Measurements from ENCODE around the gene RNF123.

Gene RNF123

DNA sequence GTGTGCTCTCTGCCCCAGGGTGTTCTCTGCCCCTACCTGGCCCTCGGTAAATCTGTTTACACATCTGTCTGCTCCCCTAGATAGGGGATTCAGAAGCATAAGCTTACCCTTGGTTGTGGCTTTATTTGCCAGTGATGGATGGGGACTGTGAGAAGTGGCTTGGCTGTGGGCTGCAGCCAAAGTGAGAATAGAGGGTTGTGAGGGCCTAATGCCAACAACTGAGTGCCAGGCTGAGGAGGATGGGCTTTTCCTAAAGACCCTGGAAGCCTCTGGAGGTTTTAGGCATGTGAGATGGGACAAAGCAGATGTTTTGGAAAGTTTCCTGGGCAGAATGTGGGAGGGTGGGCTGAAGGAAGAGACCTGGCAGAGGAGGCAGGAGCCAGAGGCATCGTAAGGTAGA lies 30.6 kb upstream of the RNF123 start:
- no peak for DNase-seq (ENCODE audit: low read depth in 2 of 2)

DNA sequence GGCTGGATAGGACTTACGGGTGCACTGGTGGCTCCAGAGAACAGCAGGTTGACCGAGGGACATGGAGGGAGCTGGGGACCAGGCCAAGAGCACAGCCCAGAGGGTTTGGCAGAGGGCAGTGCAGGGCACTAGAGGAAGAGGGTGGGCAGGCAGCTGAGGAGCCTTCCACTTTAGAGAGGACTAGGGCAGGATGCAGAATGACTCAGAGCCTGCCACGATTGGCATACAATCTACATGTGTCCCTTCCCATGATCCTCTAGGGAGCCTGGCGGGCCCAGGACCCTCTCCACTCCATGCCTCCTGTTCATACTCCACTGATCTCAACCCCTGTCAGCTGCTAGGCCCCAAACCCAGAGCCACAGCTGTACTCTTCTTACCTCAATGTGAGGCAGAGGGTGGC lies 29.6 kb upstream of the RNF123 start:
- no peak for DNase-seq (ENCODE audit: low read depth in 2 of 2)

DNA sequence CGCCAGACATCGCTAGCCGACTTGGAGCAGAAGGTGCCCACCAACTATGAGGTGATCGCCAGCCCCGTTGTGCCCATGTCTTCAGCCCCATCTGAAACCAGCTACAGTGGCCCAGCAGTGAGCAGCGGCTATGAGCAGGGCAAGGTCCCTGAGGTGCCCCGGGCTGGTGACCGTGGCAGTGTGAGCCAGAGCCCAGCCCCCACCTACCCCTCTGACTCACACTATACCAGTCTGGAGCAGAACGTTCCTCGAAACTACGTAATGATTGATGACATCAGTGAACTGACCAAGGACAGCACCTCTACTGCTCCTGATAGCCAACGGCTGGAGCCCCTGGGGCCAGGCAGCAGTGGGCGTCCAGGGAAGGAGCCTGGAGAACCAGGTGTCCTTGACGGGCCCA lies 28.1 kb upstream of the RNF123 start:
- no peak for DNase-seq (ENCODE audit: low read depth in 2 of 2)

DNA sequence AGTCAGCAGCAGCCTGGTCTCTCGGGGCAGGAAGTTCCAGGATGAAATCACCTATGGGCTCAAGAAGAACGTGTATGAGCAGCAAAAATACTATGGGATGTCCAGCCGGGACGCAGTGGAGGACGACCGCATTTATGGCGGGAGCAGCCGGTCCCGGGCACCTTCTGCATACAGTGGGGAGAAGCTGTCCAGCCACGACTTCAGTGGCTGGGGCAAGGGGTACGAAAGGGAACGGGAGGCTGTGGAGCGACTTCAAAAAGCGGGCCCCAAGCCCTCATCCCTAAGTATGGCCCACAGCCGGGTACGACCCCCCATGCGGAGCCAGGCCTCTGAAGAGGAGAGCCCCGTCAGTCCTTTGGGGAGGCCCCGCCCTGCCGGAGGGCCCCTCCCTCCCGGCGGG lies 27.3 kb upstream of the RNF123 start:
- no peak for DNase-seq (ENCODE audit: low read depth in 2 of 2)

DNA sequence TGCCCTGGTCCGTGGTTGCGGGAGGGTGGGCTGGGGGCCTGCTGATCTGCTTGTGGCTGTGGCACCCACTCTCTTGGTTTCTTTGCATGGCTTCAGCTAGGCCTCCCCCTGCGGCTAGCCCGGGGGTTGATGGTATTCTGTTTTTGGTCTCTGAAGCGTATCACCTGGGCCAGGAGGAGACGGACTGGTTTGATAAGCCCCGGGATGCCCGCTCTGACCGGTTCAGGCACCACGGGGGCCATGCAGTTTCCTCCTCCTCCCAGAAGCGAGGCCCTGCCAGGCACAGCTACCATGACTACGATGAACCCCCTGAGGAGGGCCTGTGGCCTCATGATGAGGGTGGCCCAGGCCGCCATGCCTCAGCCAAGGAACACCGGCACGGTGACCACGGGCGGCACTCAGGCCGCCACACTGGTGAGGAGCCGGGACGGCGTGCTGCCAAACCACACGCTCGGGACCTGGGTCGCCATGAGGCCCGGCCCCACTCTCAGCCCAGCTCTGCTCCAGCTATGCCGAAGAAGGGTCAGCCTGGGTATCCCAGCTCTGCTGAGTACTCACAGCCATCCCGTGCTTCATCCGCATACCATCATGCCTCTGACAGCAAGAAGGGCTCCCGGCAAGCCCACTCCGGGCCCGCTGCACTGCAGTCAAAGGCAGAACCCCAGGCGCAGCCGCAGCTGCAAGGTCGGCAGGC lies 26.5 kb upstream of the RNF123 start:
- DNase-seq (ENCODE audit: low read depth in 2 of 2): no peak

DNA sequence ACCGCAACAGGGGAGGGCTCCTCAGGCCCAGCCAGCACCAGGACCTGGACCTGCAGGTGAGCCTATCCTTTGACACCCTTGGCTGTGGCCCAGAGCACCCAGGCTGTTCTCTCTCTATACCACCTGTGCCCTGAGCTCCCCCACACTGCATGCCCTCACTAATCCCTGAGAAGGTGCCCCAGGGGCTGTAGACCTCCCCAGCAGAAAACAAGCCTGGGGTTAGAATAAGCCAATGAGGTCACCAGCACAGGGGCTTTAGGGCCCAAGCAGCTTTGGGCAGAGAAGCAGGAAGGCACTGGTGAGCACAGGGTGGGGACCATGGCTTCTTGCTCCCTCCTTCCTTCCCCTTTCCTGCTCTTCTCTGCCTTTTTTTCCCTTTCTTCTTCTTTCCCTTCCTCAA lies 25.5 kb upstream of the RNF123 start:
- no peak for DNase-seq (ENCODE audit: low read depth in 2 of 2)

DNA sequence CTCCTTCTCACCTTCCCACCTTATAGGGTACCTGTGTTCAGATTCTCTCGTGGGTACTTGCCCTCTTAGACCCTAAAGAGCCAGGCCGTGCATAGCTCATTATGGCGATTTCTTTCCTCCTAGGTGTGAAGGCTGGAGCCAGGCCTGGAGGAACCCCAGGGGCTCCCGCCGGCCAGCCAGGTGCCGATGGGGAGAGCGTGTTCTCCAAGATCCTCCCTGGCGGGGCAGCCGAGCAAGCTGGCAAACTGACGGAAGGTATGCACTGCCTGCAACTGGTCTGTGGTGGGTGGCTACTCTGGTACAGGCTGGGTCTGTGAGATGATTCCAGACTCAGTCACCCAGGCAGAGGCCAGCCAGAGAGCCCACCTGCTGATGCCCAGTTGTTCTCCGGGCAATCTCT lies 25.1 kb upstream of the RNF123 start:
- no peak for DNase-seq (ENCODE audit: low read depth in 2 of 2)

DNA sequence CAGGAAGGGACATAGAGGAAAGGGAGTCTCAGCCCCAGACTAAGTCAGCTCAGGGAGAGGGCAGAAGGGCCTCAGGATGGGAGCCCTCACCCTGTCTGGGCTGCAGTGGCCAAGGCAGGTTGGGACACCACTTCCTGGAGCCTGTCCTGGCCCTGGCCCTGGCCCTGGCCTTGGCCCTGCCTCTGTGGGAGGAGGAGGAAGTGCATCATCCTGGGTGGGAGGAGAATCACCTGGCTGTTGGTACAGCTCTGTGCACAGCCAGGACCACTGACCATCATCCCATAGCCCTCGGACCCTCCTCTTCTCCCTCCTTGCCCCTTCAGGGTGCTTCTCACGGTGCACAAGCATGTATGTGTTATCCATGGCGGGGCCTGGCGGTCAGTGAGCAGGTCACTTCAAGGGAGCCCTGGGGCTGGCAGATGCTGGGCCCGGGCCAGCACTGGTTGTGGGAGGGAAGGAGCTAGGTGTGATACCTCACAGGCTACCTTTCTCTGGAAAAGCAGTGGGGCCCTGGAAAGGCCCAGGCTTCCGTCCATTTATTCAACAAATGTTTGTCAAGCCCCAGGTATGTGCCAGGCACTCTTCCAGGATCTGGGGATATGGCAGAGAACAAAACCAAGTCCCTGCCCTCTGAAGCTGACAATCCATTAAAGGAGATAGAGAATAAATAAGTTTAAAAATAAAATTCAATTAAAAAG lies 23.4 kb upstream of the RNF123 start:
- DNase-seq (ENCODE audit: low read depth in 2 of 2): no peak

DNA sequence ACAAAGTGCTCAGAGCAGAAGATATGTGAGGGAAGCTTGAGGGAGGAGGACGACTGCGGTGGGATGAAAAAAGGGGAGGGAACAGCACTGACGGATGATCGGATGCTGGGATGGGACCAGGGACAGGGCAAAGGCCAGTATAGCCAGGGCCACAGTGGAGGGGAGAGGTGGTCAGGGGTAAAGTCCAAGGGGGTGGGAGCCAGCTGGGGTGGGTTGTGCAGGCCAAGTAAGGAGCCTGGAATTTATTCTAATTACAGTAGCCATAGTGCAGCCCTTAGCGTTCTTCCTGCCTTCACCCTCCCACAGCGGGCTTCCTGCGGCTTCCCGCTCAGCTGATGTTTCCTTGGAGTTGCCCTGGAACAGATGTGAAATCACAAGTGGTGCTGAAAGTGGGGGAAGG lies 22.8 kb upstream of the RNF123 start:
- DNase-seq (ENCODE audit: low read depth in 2 of 2): no peak

DNA sequence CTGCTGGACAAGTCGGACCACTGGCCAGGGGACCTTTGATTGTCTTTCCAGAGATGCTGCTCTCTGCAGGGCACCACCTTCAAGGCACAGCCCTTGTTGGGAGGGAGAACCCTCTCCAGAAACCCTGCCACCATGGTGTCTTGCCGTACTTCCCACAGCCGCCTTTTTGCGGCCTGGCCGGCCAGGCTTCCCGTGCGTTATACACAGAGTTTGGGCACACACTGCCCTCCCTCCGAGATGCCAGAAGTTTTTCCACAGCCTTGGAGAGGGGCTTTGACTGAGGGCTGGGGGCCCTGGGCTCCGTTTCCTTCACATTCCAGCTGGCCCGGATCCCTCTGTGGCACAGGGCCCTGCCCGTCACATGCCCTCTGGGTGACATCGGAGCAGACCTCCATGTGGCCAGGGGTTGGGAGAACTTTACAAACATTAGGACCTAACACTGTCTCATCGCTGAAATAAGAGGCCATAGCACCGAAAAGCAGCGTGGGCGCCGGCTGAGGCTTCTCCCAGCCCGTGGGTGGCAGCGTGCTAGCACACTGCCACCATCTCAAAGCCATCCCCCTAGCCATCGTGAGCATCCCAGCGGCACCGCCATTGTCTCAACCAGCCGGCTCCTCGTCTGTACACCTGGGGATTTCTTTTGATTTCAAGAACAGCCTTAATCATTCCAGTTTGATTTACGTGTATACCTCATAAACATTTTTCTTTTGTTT lies 21.5 kb upstream of the RNF123 start:
- no peak for DNase-seq (ENCODE audit: low read depth in 2 of 2)

DNA sequence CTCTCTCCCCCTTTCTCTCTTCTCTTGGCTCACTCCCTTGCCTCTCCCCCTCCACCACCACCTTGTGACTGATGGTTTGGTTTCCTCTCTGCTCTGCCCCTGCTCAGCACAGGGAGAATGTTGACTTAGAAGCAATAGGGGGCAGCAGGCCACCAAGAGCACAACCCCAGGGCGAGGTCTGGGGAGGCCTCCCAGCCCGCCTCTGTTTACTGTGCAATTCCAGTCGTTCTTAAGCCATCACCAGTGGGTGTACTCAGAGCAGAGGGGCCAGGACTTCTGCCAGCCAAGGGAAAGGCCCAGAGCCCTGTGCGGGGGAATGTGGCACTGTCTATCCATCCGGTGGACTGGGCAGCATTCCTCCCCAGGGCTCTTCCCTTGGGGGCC lies 21.0 kb upstream of the RNF123 start:
- no peak for DNase-seq (ENCODE audit: low read depth in 2 of 2)

DNA sequence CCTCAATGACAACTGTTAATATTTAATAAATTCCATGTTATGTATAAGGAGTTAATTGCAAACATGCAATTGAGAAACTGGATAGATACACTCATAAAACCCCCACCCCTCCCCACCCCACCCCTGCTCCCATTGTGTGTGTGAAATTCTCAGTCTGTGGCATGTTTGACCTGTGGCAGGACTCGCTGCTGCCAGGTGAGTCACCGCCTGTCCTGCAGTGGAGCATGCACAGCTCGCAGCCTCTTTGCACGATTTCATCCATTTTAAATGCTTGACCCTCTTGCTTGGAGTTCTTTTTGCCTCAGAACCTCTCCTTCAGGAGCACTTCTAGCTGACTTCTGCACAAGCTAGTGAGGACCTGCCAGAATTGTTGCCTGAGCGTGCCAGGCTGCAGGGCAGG lies 20.5 kb upstream of the RNF123 start:
- DNase-seq (ENCODE audit: low read depth in 2 of 2): no peak

DNA sequence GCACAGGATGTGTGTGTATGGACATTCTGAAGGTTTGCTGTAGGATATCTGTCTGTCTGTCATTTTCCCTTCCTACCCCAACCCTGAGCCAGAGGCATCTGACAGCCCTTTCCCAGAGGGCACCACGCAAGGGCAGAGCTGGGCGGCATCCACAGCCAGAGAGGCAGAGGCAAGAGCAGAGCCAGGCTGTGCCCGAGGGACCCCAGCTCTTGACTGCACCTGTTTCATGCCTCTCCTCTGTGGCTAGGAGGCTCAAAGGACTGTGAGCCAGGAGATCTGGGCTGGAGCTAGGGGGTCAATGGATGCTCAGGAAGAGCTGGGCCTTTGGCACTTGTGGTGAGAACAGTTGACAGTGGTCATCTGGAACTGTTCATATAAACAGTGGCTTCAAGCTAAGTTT lies 20.0 kb upstream of the RNF123 start:
- no peak for DNase-seq (ENCODE audit: low read depth in 2 of 2)

DNA sequence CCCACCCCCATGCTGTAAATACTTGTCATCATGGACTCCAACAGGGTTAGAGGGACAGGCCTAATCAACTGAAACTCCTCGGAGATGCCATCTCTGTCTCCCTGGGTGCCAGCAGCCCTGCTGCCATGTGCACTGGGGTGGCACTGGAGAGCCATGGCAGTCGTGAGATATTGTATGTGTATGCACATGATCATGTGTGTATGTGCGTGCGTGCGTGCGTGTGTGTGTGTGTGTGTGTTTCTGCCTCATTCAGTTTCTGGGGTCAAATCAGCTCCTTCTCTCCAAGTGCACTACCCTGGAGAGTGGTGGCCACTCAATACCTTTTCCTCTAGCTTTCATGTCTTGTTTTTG lies 18.4 kb upstream of the RNF123 start:
- DNase-seq (ENCODE audit: low read depth in 2 of 2): no peak

DNA sequence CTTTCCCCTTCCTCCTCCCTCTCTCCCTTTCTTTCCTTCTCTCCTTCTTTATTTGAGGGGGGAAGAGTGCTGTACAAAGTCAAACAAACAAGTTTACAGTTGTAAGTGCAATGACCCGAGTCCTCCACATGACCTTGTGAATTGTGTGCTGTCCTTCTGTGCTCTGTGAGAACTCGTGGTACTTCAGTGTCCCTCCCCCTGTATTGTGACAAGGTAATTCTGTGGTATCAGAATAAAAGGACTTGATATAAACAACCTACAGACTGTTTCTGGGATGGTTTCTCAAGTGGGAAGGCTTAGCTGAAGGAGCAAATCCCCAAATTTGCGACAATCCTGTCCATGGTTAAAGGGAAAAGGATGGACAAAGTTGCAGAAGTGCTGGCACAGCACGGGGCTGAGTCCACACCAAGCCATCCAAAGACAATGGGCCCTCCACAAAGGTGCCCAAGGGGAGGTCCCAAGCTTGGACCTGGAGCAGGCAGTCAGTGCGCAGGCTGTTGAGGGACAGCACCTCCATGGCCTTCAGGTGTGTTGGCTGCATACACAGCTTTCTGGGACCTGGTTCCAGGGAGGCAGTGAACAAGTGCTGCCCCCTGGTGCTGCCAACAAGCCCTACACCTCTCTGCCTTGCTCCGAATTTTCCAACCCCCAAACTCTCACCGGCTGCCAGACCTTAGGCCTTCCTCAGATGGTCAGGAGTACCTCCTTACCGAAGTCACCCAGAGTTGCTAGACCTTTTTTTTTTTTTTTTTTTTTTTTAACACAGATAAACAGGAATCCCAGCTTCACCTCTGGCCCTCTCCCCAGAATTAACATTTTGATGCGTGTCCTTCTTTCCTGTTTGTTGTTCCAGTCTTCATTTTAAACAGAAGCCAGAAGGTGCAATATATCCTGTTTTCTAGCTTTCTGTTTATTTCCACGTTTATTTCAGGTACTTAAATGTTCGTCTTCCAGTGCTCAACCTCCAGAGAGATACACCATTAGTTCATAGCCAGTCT lies 17.8 kb upstream of the RNF123 start:
- peak; percentile 40 to 61 for DNase-seq (ENCODE audit: low read depth in 2 of 2)

DNA sequence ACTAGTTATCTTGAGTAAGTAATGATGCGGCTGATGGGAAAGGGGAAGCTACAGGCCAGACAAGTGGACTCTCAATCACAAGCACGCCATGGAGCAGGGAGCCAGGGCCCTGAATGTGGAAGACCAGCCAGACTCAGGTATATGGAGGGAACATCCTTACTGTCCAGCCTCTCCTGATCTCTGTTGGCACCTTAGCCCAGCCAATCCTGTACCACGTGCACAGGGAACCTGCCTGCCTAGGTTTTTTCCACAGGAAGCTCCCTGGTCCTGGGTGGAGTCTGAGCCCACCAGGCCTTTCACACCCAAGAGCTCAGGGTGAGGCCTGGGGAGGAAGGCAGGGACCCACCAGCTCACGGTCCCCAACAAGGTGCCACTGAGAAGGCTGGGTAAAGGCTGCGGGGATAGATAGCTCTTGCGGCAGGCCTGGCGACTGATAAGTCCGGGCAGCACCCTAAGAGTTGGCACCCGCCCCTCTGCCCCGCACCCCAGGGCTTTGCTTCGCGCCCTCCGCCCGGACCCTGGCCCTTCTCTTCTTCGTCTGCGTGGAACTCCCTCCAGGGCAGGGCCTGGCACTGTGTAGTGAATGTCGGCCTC lies 16.1 kb upstream of the RNF123 start:
- peak; percentile 15 to 29 for DNase-seq (ENCODE audit: low read depth in 2 of 2)

DNA sequence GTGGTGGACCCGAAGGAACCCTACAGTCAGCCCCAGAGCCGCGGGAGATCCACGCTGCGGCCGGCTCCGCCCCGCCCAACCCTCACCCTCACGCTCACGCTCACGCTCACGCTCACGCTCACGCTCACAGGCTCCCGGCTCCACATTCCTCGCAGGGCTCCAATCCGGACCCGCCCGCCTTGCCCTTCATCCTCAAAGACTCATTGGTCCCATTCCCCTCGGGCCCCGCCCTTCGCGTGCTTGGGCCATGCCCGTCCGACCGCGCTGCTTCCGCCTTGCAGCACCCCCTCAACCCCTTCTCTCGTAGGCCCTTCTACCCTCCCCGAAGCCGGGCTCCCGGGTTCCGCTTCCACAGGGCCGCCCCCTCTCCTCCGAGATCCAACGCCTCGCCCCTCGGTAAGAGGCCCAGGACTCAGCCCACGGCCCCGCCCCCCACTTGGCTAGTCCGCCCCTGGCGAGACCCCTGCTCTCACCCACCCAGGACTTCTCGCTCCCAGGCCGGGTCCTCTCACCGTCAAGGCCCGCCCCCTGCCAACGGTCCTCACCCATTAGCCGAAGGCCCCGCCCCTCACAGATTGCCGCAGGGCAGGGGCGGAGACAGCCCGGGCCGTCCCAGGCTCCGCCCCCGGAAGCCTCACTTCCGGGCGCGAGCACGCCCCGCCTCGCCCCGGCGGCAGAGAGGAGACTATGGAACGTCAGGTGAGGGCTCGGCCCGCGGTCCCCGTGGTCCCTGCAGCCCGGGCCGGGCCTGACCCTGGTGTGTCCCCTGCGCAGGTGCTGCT lies 15.5 kb upstream of the RNF123 start, which contains the start of gene APEH:
APEH (plus strand) TSS at position 637 of the 782 bp plus-strand sequence; CDS start at position 688, 51 bp downstream.
- peak; percentile 99 for DNase-seq (ENCODE audit: low read depth in 2 of 2)

DNA sequence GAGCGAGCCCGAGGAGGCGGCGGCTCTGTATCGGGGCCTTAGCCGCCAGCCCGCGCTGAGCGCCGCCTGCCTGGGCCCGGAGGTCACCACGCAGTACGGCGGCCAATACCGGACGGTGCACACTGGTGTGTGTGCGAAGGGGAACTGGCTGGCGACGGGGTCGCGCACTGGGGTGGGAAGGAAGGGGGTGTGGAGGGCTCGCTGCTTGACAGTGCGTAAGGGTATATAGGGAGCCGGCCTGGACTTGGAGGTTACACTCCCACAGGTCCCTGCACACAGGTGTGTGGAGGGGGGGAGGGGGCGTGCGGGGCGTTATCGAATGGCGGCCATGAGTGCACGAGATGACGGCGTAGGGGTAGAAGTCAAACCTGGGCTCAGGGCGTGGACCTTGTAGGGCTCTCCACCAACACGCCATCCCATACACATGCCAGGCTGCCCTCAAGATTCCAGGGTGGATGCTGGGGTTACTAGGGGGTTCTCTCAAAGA lies 14.8 kb upstream of the RNF123 start:
- DNase-seq (ENCODE audit: low read depth in 2 of 2): no peak

DNA sequence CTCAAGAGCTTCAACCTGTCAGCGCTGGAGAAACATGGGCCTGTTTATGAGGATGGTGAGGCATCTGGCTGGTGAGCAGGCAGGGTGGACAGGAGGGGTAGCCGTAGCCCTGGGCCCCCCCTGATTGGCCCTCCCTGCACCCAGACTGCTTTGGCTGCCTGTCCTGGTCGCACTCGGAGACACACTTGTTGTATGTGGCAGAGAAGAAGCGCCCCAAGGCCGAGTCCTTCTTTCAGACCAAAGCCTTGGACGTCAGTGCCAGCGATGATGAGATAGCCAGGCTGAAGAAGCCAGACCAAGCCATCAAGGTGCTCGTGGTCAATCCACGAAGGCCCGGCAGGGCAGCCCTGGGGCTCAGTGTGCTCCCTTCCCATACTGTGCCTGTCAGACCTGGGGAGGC lies 13.4 kb upstream of the RNF123 start:
- no peak for DNase-seq (ENCODE audit: low read depth in 2 of 2)

DNA sequence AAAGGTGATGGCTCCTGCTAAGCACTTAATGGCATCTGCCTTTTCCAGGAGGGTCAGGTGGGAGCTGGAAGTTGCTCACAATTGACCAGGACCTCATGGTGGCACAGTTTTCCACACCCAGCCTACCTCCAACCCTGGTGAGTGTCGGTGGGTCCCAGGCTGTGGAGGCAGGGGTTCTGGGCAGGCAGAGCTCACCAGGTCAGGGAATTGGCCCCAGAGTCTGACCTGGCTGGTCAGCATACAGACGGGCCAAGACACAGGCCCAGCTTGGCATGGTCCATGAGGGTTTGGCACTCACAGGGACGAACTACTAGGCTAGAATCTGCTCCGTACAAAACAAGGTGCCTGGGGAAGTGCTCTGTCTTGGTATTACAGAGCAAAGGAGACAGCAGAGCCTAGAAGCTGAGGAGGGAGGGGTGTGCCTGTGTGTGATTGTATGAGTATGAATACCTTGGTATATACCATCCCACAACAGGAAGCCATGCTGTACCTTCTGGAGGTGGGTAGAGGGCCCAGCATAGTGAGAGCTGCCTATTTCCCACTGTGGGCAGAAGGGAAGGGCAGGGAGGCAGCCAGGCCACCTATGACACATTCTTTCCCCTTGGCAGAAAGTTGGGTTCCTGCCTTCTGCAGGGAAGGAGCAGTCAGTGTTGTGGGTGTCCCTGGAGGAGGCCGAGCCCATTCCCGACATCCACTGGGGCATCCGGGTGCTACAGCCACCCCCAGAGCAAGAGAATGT lies 8.7 kb upstream of the RNF123 start:
- no peak for DNase-seq (ENCODE audit: low read depth in 2 of 2)

Measured in stimulated activated CD8-positive, alpha-beta memory T cell treated with anti-CD3 and anti-CD28 coated beads, Interleukin-15, amount 100 ng/mL, for 48 hours (primary cell).